Endothelial cell of umbilical vein (primary cell): ENCODE measurements around the gene AZGP1. TPM values are rescaled to one million over a fixed set of nuclear protein-coding genes. Genes with fewer than 3 reads are reported as not detected.

Experiments used
- BruUV-seq: library from RNA; stranded (reverse); fragments of 400-500 nt; replicated peaks from 2 replicates; lab custom pipeline; 2021; lab: Mats Ljungman, UMichigan
- CTCF ChIA-PET: fragments of 300-600, 350-600 bp; sonication (Branson Sonifier 250); formaldehyde crosslinking; loops from one replicate; lab custom pipeline; 2021; ENCODE audit warnings: antibody characterized with exemption, inconsistent platforms; lab: Charles Lee
- POLR2A ChIA-PET: fragments of 300-600, 350-600 bp; sonication (Branson Sonifier 250); formaldehyde crosslinking; loops from one replicate; lab custom pipeline; 2021; ENCODE audit warnings: antibody characterized with exemption, inconsistent platforms; lab: Charles Lee
- DNase-seq: peaks from one replicate; pipeline ENCODE4 v3.0.0-alpha.2; 2011; ENCODE audit warnings: low read depth, low spot score
- FAIRE-seq: peaks from 2 replicates; lab custom pipeline; 2011; peaks lifted over from hg19 to GRCh38; lab: Jason Lieb, UNC
- H2AFZ ChIP-seq: 2 replicates; pipeline ENCODE4 v1.6.0; 2012; ENCODE audit warnings: low read depth, low read length, control low read depth, inconsistent platforms
- H3K27ac ChIP-seq: 2 replicates; pipeline ENCODE4 v1.5.1; 2011; ENCODE audit warnings: low read depth, mild to moderate bottlenecking, control low read depth, low read length, moderate library complexity; ENCODE audit not compliant: insufficient read depth
- H3K27me3 ChIP-seq, 2 experiments: 2 replicates each; pipeline versions ENCODE4 v1.6.0 to v1.6.1; 2011; ENCODE audit warnings: low read length in 2 of 2, mixed read lengths in 1 of 2; ENCODE audit not compliant: control insufficient read depth in 2 of 2, insufficient read depth in 2 of 2
- H3K36me3 ChIP-seq, 2 experiments: 2 replicates in 1 of 2; 3 replicates in 1 of 2; pipeline ENCODE4 v1.5.1; 2011; ENCODE audit warnings: low read length in 2 of 2, mild to moderate bottlenecking in 1 of 2, moderate library complexity in 1 of 2; ENCODE audit not compliant: control insufficient read depth in 2 of 2, insufficient read depth in 2 of 2; ENCODE audit errors: extremely low read depth in 1 of 2
- H3K4me1 ChIP-seq: 3 replicates; pipeline ENCODE4 v1.5.1; 2011; ENCODE audit warnings: mild to moderate bottlenecking, low read length; ENCODE audit not compliant: control insufficient read depth, insufficient read depth; ENCODE audit errors: extremely low read depth
- H3K4me2 ChIP-seq: 2 replicates; pipeline ENCODE4 v1.6.1; 2011; ENCODE audit warnings: low read length, control low read depth, mixed read lengths; ENCODE audit not compliant: insufficient read depth
- H3K4me3 ChIP-seq, 3 experiments: fragments of 200-600 bp in 1 of 3; sonication (generic), shearing (Covaris generic) in 1 of 3; replicated peaks in 1 of 3; 2 replicates each; pipeline ENCODE4 v1.5.1; 2011 to 2016; ENCODE audit warnings: control low read depth in 3 of 3, low read length in 3 of 3, mild to moderate bottlenecking in 2 of 3, inconsistent platforms in 1 of 3, low read depth in 1 of 3, moderate library complexity in 1 of 3; ENCODE audit not compliant: insufficient read depth in 1 of 3
- H3K79me2 ChIP-seq: 2 replicates; pipeline ENCODE4 v1.6.0; 2012; ENCODE audit warnings: low read length, inconsistent platforms; ENCODE audit not compliant: control insufficient read depth, insufficient read depth
- H3K9ac ChIP-seq: replicated peaks from 2 replicates; pipeline ENCODE3; 2011; ENCODE audit warnings: low read length, control low read depth; ENCODE audit not compliant: insufficient read depth; ENCODE audit errors: extremely low read depth
- H3K9me1 ChIP-seq: replicated peaks from 3 replicates; pipeline ENCODE4 v1.6.0; 2011; ENCODE audit warnings: mild to moderate bottlenecking, low read length; ENCODE audit not compliant: control insufficient read depth, insufficient read depth; ENCODE audit errors: extremely low read depth
- H3K9me3 ChIP-seq: replicated peaks from 2 replicates; pipeline ENCODE4 v1.5.1; 2012; ENCODE audit warnings: low read length, inconsistent platforms; ENCODE audit not compliant: control insufficient read depth, insufficient read depth
- H4K20me1 ChIP-seq: replicated peaks from 2 replicates; pipeline ENCODE3; 2011; ENCODE audit warnings: mild to moderate bottlenecking, low read length; ENCODE audit not compliant: control insufficient read depth, insufficient read depth; ENCODE audit errors: extremely low read depth
- CTCF ChIP-seq, 2 donors: IDR thresholded peaks; 1 replicate in 1 of 2; 2 replicates in 1 of 2; pipeline ENCODE4 v1.5.1; 2011; ENCODE audit warnings: low read length in 2 of 2, mild to moderate bottlenecking in 2 of 2, moderate library complexity in 2 of 2, control low read depth in 1 of 2, inconsistent platforms in 1 of 2, low read depth in 1 of 2; ENCODE audit not compliant: insufficient read depth in 1 of 2; ENCODE audit errors: extremely low read depth in 1 of 2
- EZH2 ChIP-seq: IDR thresholded peaks from 2 replicates; pipeline ENCODE4 v1.6.1; 2012; ENCODE audit warnings: borderline replicate concordance, low read depth, mild to moderate bottlenecking, moderate library complexity, low read length, inconsistent platforms; ENCODE audit not compliant: severe bottlenecking
- FOS ChIP-seq: IDR thresholded peaks from 2 replicates; pipeline ENCODE4 v1.6.1; 2011; ENCODE audit warnings: mild to moderate bottlenecking, low read length, moderate library complexity, borderline replicate concordance; ENCODE audit not compliant: insufficient read depth
- GATA2 ChIP-seq: IDR thresholded peaks from 2 replicates; pipeline ENCODE4 v1.7.0; 2011; ENCODE audit warnings: low read depth, mild to moderate bottlenecking, moderate library complexity, mixed read lengths, low read length; ENCODE audit not compliant: insufficient read length, insufficient read depth
- JUN ChIP-seq: IDR thresholded peaks from 2 replicates; pipeline ENCODE4 v1.6.1; 2011; ENCODE audit warnings: borderline replicate concordance, low read depth; ENCODE audit not compliant: insufficient read length, insufficient read depth
- MAX ChIP-seq: IDR thresholded peaks from 2 replicates; pipeline ENCODE4 v1.6.1; 2011; ENCODE audit not compliant: insufficient read depth, insufficient read length
- MYC ChIP-seq: IDR thresholded peaks from one replicate; pipeline ENCODE4 v1.6.1; 2011; ENCODE audit warnings: mild to moderate bottlenecking, low read depth, low read length
- POLR2A ChIP-seq: IDR thresholded peaks from 2 replicates; pipeline ENCODE4 v1.6.1; 2012; ENCODE audit warnings: low read depth, mild to moderate bottlenecking, control low read depth, low read length
- POLR2AphosphoS5 ChIP-seq: IDR thresholded peaks from 2 replicates; pipeline ENCODE4 v1.6.1; 2012; ENCODE audit warnings: low read depth, mild to moderate bottlenecking, control low read depth, low read length, moderate library complexity; ENCODE audit not compliant: insufficient read depth
- dilution Hi-C: fragments of 300-500 bp; cut with MboI; formaldehyde crosslinking; loops from one replicate; pipeline ENCODE4 v1.15.0; 2019; ENCODE audit warnings: low sequenced_read_pairs; ENCODE audit not compliant: extremely low pct_ligation_motif_present
- intact Hi-C: fragments of 100-400 bp; cut with micrococcal nuclease; formaldehyde crosslinking; loops from one replicate; pipeline ENCODE4 v1.10.0; 2022
- polyA plus RNA-seq, 4 experiments: library from polyadenylated mRNA; depleted of rRNA in 3 of 4; stranded (reverse) in 3 of 4; unstranded in 1 of 4; fragments of >200 nt; gene quantifications; 2 replicates each; pipeline versions ENCODE4 v1.2.1 to v1.2.3, GENCODE V29; 2011 to 2012; ENCODE audit warnings: missing spikeins in 1 of 4
- total RNA-seq: library from RNA; stranded (reverse); gene quantifications from 2 replicates; pipeline ENCODE4 v1.2.3, GENCODE V29; 2021

Gene AZGP1
- total and polyA plus RNA-seq, 2 donors (not counting 3 experiments of a cell fraction or from before 2014, with no cell fraction given) = not detected

DNA sequence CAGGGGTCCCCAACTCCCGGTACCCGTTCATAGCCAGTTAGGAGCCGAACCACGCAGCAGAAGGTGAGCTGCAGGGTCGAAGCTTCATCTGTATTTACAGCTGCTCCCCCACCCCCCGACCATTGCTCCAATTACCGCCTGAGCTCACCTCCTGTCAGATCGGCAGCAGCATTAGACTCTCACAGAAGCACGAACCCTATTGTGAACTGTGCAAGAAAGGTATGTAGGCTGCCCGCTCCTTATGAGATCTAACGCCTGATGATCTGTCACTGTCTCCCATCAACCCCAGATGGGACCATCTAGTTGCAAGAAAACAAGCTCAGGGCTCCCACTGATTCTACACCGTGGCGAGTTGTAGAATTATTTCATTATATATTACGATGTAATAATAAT lies 14.6 kb upstream of the AZGP1 start:
- H4K20me1 ChIP-seq = no peaks in the 10 kb centered on the region
- no peaks in the 10 kb centered on the region for H3K9me1 ChIP-seq
- FAIRE-seq (no peak), DNase-seq (peak; percentile 15)
- no peaks in the 10 kb centered on the region for H3K36me3 ChIP-seq
- no peaks in the 10 kb centered on the region for H3K79me2 ChIP-seq
- dilution Hi-C loops = no loop called here
- intact Hi-C loops = loop anchor here (2.0 to 5.0 kb wide), 2 partner anchors 137 to 220 kb away; partner anchors contain the start of gene MBLAC1
- H3K27me3 ChIP-seq = peaks cover 9% of the 10 kb centered on the region in 2 experiments
- no peaks in the 10 kb centered on the region for H3K4me1 ChIP-seq
- H3K9ac ChIP-seq = no peak overlapping the region
- ChIA-PET POLR2A (no interaction called here), CTCF (interaction anchor here (0.5 to 9.6 kb wide), 20 partner anchors 12 to 417 kb away, joined by 3 to 158 read pairs (median 4); partner anchors contain the start of genes GJC3, TRIM4, ZKSCAN1 and ZSCAN21)
- TF ChIP-seq POLR2A (no peak), MYC (no peak), FOS (no peak), POLR2AphosphoS5 (no peak), EZH2 (no peak), MAX (no peak), GATA2 (no peak), JUN (no peak), CTCF (IDR thresholded peaks at IDR 0.05; ENCODE audit: extremely low read depth in 1 of 2, insufficient read depth in 1 of 2, low read depth in 1 of 2, low read length in 2 of 2) (no peak)
- BruUV-seq = no TSS peak
- no peaks in the 10 kb centered on the region for H3K9me3 ChIP-seq
- H3K27ac ChIP-seq = no peak overlapping the region
- peak overlapping the region; percentile 1 for H2AFZ ChIP-seq
- H3K4me3 ChIP-seq = no peak overlapping the region
- H3K4me2 ChIP-seq = no peak overlapping the region
